Endothelial cell of hepatic sinusoid (primary cell): Measurements from ENCODE around the gene DPM2.

Experiments used
- in situ Hi-C: cut with HindIII; loops from 2 replicates; pipeline ENCODE4 v1.10.0; 2017; ENCODE audit warnings: low sequenced_read_pairs

Gene DPM2

DNA sequence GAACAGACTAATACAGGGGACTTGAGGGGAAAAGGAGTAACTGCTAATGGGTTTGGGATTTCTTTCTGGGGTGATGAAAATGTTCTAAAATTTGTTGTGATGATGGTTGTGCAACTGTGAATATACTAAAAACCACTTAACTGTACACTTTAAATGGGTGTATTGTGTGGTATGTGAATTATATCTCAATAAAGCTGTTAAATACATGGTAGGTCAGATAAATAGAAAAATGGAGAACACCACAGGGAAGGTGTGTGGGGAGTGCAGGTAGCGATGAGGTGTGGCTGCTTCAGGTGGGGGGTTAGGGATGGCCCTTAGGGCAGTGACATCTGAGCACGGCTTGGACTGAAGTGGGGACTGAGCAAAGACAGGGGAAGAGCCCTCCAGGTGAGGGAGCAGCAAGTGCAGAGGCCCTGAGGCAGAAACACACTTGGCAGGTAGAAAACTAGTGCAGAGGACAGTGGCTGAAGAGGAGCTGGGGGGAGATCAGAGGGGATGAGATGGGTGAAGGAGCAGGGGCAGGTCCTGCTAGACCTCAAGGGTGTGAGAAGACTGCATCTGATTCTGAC lies 22.3 kb upstream of the DPM2 start:
- in situ Hi-C loops = no loop called here

DNA sequence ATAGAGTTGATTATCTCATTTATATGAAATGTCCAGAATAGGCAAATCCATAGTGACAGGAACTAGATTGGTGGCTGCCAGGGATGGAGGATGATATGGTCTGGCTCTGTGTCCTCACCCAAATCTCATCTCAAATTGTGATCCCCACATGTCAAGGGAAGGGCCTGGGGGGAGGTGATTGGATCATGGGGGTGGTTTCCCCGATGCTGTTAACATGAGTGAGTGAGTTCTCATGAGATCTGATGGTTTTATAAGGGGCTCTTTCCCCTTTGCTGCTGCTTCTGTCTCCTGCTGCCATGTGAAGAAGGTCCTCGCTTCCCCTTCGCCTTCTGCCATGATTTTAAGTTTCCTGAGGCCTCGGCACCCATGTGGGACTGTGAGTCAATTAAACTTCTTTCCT lies 21.7 kb upstream of the DPM2 start:
- in situ Hi-C loops = no loop called here

DNA sequence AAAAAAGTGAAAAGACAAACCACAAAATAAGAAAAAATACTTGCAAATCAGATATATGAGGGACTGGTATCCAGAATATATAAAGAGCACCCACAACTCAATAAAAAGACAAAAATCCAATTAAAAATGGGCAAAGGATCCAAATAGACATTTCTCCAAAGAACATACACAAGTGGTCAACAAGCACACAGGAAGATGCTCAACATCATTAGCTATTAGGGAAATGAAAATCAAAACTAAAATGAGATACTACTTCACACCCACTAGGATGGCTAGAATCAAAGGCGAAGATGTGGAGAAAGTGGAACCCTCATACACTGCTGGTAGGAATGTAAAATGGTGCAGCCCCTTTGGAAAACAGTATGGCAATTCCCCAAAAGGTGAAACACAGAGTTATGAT lies 21.1 kb upstream of the DPM2 start:
- in situ Hi-C loops = no loop called here

DNA sequence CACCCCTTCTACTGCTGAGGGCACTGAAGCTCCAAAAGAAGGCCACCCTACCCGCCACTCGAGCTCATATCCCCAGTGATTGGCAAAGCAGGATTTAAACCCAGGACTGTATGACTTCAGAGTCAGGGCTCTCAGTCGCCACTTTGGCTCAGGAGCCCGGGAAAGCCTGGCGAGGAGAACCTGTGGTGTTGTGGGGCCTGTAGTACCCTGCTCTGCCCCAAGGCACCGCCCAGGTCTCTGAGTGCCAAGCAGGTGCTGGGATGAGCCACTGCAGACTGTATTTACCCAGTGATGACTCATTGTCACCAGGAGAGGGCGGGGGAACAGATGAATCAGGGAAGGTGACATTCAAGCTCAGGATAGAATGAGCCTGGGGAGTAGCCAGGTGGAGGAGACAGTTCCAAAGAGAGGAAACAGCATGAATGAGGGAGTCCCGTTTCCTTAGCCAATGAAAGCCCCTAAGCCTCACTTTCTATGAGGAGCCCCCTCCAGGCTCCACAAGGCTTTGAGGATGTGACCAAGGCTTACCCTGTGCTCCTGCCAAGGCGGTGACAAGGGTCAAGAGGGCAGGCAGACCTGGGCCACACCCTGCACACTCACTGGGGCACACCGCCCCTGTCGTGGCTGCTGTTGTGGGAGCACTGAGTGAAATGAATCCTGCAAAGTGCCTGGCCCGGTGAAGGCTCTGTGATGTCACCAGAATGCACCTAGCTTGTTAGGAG lies 17.8 kb upstream of the DPM2 start:
- in situ Hi-C loops = no loop called here

DNA sequence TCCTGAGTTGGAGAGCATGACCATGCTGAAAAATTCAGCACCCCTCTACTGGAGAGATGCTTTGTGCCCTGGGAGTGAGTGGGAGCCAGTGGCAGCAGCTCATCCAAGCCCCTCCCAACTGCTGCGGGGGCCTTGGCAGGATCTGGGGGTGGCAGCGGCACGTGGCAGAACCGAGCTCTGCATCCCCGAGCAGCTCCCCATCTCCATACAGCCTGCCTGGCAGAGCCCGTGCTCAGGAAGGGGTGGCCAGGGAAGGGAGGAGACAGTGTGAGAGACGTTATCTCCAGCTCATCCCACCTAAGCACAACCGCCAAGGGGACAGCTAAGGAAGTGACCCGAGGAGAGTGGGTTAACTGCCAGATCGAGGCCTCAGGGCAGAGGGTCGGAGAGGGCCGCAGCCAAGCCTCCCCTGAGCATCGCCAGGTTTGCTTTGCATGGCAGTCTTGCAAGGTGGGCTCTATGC lies 17.2 kb upstream of the DPM2 start:
- in situ Hi-C loops = no loop called here

DNA sequence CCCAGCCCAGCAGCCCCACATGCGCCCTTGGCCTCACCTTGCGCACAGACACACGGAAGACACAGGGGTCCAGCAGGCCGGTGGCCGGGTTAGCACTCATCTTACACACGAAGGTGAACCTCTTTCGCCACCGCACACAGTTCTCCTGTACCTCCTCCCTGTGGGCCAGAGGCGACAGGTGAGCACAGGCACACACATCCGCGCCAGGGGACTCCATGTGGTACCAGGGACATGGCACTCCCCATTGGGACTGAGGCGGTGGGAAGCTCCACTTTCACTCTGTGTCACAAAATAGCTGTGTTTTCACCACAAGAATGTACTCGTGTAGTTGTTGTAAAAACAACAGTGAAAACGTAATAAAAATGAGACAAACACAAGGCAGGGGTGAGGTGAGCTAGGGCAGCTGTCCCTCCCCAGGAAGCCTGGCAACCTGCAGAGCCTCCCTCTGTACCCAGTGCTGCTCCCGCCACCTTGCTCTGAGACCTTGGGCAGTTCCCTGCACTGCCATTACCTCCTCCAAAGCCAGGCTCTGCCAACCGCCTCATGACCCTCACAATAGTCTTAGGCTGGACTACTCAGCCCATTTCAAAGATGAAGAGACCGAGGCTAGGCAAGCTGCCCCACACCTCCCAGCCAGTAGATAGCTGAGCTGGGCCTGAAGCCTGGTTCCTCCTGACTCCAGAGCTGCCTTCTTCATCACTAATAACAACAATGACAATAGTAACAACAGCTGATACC lies 16.3 kb upstream of the DPM2 start:
- in situ Hi-C loops = no loop called here

DNA sequence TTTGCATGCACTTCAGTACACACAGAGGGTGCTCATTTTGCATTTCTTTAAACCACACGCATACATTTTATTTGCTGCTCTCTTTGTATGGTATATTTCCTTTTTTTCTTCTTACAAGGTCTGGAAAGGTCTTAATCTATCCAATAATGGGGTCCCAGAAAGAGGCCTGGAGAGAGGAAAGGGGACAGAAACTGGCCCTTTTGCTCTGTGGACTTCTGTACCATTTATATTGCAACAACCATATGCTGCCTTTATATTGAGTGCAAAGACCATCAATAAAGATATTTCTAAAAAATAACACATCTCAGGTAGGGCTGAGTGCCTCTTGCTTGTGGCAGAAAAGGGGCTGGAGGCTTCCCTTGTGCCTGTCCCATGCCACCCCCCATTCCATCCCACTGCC lies 15.5 kb upstream of the DPM2 start:
- in situ Hi-C loops = no loop called here

DNA sequence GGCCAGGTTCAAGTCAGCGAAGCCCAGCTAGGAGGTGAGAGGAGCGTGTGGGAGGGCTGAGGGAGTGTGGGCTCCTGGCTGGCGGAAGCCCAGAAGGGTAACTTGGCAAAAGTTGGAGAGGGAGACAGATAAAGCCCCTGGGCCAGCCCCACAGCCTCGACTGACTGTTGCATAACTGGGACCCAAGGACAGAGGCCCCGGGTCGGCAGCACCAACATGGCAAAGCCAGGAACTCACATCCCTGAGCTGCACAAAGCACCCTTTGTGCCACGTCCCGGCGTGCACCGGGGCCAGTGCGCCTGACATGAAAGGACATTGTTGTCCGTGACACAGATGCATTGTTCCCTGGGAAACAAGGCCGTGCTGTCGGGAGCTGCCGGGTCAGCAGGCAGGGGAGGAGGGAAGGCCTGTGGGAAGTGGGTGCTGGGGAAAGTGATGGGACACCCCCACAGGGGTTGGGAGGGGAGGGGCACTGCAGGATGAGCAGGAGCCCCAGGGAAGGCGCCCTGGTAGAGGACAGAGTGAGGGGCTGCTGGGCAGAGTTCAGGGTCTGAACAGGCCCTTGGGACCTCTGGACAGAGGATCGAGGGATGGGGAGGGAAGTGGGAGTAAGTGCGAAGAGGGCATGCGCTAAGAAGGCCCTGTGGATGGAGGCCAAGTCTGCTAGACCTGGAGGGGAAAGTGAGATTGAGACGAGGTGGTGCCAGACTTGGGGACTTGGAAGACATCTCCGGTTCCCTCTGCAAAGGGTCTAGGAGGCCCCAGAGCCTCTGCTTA lies 13.0 kb upstream of the DPM2 start:
- in situ Hi-C loops = no loop called here

DNA sequence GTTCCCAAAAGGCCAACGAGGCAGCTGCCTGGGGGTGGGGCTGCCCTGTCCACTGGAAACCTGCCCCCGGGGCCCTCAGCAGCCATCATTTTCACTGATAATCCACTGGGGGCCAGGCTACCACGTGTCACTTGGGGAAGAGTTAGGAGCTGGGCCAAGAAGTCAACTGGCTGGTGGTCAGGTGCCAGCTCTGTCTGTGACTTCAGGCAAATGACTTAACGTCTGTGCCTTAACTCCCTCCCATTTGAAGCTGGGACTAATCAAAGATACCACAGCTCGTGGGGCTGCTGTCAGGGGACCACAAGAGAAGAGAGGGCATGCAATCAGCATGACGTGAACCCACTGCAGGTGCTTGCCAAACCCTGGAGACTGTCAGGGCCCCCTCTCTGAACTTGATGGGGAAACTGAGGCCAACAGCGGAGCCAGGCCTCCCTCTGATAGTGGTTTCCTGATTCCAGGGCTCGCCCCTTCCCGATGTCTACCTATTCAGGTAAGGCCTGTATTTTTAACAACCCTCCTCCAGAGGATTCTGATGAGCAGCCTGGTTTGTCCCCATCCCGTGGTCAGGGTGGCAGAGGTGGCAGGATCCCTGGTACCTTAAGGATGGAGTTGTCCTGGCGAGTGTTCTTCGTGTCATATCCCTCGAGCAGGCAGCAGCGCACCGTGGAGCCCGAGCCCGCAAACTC lies 12.3 kb upstream of the DPM2 start:
- in situ Hi-C loops = loop anchor here (25.0 kb wide), 1 partner anchor 188 kb away; no protein-coding TSS in a partner anchor

DNA sequence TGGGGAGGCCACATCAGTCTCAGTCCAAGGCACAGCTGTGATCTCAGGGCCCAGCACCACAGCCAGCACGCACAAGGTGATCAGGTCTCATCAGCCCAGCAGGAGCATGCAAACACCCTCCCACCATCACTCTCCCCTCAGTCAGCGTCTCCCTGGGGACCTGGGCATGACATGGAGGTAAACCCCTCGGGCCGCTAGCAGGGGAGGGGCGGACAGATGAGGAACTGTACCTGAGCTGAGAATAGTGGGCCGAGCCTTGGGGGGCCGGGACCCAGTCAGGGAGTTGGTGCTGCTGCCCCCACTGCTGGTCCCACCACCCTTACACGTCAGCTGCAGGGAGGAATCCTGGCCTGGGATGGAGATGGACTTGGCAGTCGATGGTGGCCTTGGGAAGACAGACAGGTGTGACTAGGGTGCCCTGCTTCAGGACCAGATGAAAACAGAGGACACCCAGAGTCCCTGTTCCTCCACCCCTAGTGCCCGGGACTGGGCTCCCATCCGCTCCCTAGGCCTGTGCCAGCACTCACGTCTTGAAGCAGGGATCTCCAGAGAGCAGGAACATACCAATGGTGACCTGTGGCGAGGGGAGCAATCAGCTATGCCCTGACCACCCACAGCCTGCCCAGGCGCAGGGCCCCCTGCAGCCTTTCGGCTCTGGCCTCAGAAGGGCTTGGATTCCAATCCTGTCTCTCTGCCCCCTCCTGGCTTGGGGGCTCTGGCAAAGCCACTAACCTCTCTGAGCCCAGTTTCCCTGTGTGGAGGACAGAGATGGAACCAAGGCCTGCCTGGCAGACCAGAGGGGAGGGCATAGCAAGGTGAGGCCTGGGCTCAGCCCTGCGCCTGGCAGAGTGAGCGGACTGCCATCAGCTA lies 10.4 kb upstream of the DPM2 start:
- in situ Hi-C loops = loop anchor here (25.0 kb wide), 1 partner anchor 186 kb away; no protein-coding TSS in a partner anchor

DNA sequence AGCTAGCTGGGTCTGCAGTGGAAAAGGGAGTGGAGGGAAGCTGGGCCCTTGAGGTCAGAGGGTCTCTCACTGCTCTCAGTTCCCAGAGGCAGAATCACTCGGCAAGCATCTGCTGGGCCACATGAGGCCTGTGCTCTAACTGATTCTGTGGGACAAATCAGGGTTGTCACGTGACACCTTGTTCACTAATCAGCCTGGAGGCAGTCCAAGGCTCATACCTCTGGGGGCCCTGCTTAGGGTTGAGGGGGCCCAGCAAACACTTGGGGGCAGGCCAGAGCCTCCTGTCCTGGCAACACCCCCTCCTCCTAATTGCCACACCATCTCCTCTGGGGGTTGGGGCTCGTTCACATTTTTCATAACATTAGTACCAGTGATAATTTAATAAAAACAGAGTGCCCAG lies 9.1 kb upstream of the DPM2 start:
- in situ Hi-C loops = loop anchor here (25.0 kb wide), 1 partner anchor 184 kb away; no protein-coding TSS in a partner anchor

DNA sequence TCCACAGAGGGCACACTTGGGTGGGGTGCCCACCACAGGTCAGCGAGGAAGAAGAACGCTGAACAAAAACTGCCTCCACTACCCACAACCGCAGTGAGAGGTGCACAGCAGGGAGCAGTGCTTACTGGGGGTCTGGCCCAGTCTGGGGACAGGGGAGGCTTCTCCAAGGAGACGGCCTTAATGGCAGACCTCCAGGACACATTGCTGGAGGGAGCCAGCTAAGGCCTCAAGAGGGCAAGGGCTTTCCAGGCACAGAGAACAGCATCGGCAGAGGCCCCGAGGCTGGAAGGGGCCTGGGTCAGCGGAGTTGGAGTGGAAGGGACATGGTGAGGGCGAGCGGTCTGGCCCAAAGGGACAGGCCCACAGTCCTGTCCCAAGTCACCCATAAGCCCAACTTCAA lies 8.3 kb upstream of the DPM2 start:
- in situ Hi-C loops = loop anchor here (25.0 kb wide), 1 partner anchor 184 kb away; no protein-coding TSS in a partner anchor

DNA sequence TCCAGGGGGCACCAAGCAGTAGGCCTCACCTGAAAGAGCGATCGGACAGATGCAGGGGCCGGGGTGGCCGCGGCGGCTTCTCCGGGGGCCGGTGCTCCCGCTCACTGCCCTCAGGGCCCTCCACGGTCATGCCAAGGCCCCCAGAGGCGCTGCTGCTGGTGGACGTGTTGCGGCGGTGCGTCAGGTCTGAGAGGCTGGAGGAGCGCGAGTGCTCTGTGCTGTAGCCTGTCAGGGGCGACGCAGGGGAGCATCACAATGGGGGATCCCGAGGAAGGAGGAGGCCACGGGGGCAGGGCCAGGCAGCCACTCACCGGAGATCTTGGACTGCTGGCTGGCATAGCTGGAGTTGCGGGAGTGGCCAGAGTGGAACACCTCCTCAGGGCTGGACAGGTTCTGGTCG lies 7.7 kb upstream of the DPM2 start:
- in situ Hi-C loops = loop anchor here (25.0 kb wide), 1 partner anchor 183 kb away; no protein-coding TSS in a partner anchor

DNA sequence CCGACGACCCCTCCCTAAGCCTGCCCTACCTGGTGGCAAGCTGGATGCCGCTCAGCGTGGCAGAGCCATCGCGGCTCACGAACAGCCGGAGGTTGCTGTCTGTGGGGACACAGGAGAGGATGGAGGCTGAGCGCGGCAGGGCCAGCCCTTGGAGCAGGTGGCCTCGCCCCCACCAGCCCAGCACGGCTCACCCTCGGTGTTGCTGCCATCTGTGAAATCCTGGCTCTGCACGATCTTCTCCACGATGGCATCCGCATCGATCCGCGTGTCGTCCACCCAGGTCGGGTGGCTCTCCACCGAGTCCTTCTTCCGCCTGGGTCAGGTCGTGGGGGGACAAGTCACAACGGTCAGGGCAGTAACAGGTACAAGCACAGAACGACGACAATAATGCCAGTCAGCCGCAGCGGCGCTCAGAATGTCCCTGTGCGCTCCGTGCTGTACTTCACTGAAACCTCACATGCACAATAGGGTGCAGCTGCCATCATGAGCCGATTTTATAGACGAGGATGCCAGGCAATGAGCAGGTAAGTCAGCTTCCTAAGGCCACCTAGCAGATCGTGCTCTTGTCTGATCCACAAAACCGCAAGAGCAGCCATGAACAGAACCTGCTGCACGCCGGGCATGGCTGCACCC lies 7.0 kb upstream of the DPM2 start:
- in situ Hi-C loops = loop anchor here (25.0 kb wide), 1 partner anchor 182 kb away; no protein-coding TSS in a partner anchor

DNA sequence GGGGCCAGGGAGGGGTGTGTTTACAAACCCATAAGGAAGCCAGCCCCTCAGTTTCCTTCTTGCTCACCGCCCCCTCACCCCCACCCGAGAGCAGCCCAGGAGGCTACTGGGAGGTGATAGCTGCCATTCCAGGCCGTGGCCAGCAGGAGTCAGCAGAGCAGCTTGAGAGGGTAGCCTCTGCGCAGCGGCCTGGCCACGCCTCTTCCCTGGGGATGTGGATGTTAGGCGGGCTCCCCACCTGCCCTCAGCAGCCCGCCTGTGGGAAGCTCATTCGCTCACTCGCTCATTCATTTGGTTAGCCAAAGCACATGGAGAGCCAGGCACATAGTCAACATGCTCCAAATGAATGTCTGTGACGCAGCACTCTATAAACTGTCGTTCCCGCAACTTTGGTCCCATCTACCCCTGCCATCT lies 6.1 kb upstream of the DPM2 start:
- in situ Hi-C loops = loop anchor here (25.0 kb wide), 1 partner anchor 181 kb away; no protein-coding TSS in a partner anchor

DNA sequence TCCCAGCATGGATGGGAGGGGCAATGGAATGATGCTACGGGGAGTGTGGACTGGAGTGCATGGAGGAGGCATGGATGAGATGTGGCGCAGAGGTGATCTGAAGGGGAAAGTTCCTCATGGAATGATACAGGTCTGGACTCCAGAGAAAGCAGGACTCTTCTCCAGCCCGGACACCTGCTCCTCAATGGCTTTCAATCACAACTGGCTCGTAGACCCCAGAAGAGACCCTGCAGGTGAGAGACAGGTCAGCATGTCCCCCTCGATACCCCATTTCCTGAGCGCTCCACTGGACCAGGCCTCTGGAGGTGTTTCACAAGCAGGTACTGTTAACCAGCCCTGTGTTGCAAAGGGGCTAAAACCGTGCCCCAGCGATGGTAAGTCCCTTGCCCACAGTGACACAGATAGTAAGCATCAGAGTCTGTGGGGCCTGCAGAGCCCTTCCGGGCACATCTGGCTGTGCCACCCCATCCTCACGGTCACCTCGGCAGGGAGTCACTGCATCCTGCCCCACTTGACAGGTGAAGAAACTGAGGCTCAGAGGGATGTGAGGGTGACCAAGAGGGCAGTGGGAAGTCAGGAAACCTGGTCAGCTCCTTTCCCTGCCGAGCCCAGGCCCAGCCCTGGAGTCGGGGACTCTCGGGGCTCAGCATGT lies 5.5 kb upstream of the DPM2 start:
- in situ Hi-C loops = loop anchor here (25.0 kb wide), 1 partner anchor 181 kb away; no protein-coding TSS in a partner anchor

DNA sequence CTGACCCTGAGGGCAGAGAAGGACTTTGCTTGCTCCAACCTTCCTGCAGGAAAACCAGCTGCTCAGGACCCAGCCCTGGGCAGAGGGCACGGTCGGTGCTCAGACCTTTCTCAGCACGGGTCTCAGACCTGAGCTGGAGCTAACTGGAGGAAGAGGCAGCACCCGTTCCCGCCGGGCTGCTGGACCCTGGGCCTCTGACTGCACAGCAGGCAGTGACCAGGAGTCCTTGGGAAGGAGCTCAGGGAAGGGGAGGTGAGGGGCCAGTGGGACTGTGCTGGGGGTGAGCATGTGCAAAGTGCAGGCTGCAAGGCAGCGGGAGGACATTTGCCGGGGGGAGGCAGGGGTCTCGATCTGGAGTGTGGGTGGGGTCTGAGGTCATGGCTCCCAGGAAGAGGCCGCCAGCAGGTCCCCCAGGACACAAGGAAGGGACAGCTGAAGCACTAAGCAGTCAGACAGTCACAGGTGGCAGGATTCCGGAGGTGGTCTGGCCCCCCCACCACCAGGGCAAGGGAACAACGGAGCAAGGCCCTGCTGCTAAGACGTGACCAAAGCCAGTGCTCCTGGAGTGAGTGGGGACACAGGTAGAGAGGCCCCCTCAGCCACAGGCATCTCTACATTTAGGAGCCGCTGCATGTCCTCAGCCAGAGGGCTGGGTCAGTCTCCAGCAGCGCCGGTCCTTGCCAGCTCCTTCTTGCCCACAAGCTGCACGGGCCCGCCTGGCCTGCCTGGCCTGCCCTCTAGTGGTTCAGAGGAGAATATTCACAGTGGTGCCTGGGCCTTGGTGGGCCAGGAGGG lies 4.8 kb upstream of the DPM2 start:
- in situ Hi-C loops = loop anchor here (25.0 kb wide), 1 partner anchor 180 kb away; no protein-coding TSS in a partner anchor

DNA sequence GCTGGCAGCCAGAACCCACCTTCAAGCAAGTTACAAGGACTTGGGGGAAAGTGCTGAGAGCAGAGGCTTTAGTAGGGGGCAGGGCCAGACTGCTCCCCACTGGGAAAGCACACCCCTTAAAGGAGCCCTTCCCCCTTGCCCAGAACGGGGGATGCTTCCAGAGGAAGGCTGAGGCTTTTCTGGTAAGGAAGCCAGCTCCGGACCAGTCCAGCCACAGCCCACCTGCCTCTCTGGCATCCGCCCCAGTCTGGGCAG lies 4.2 kb upstream of the DPM2 start:
- in situ Hi-C loops = loop anchor here (25.0 kb wide), 1 partner anchor 180 kb away; no protein-coding TSS in a partner anchor
